Gastroesophageal sphincter (tissue), 3 donors: Measurements from ENCODE around the gene CYP46A1.

Experiments used
- CTCF ChIP-seq, 4 experiments: fragments of 200-600 bp in 2 of 4; fragments of 450-650 bp in 2 of 4; sonication (generic) in 1 of 4; IDR thresholded peaks; one replicate each; pipeline ENCODE4 v1.5.1; 2017 to 2019; ENCODE audit warnings: antibody characterized with exemption in 4 of 4, mild to moderate bottlenecking in 2 of 4, moderate library complexity in 2 of 4
- EP300 ChIP-seq: sonication (generic); formaldehyde crosslinking; IDR thresholded peaks from one replicate; pipeline ENCODE4 v1.6.1; 2017; ENCODE audit warnings: antibody characterized with exemption, mild to moderate bottlenecking

- TF ChIP-seq CTCF (IDR thresholded peaks at IDR 0.05) (no peak), EP300 (no peak)
These were observed 79.6 kb downstream of the CYP46A1 start for GRCh38 chr14:99763527-99764221.
